Caco-2 (cell line): ENCODE results near the gene C17orf50. TPM values are rescaled to one million over a fixed set of nuclear protein-coding genes. Genes with fewer than 3 reads are reported as not detected.

ENCODE experiments used
- BruUV-seq: library from RNA; stranded (reverse); fragments of 400-500 nt; replicated peaks from 2 replicates; lab custom pipeline; 2021; lab: Mats Ljungman, UMichigan
- CTCF ChIA-PET: fragments of 300-600 bp; sonication (Branson Sonifier 250); formaldehyde crosslinking; loops from one replicate; lab custom pipeline; 2022; ENCODE audit warnings: antibody characterized with exemption; lab: Charles Lee
- POLR2A ChIA-PET: fragments of 300-600 bp; sonication (Branson Sonifier 250); formaldehyde crosslinking; loops from one replicate; lab custom pipeline; 2022; ENCODE audit warnings: antibody characterized with exemption; lab: Charles Lee
- DNase-seq, 2 experiments: peaks; one replicate each; pipeline versions ENCODE4 v3.0.0 to v3.0.0-alpha.2; 2020 to 2022
- H3K27me3 ChIP-seq: replicated peaks from 2 replicates; pipeline ENCODE4 v1.6.0; 2011; ENCODE audit warnings: low read length; ENCODE audit not compliant: control insufficient read depth, insufficient read depth
- H3K36me3 ChIP-seq: 2 replicates; pipeline ENCODE4 v1.5.1; 2011; ENCODE audit warnings: low read length; ENCODE audit not compliant: control insufficient read depth, insufficient read depth
- H3K4me1 ChIP-seq: fragments of 250-450 bp; sonication (Bioruptor Pico); 2 replicates; pipeline ENCODE4 v1.5.1; 2020; ENCODE audit warnings: mild to moderate bottlenecking
- H3K4me3 ChIP-seq: 2 replicates; pipeline ENCODE4 v1.5.1; 2011; ENCODE audit warnings: low read depth, mild to moderate bottlenecking, control low read depth, low read length
- H3K9me3 ChIP-seq: fragments of 250-450 bp; sonication (Bioruptor Pico); 2 replicates; pipeline ENCODE4 v1.5.1; 2020; ENCODE audit warnings: mild to moderate bottlenecking, moderate library complexity
- H3K27ac Mint-ChIP-seq: one replicate; pipeline ENCODE4 v1.8.0; 2022; ENCODE audit warnings: mixed read lengths; ENCODE audit not compliant: unreplicated experiment
- H3K27me3 Mint-ChIP-seq: one replicate; pipeline ENCODE4 v1.8.0; 2022; ENCODE audit warnings: mixed read lengths; ENCODE audit not compliant: insufficient read depth, unreplicated experiment
- H3K36me3 Mint-ChIP-seq: one replicate; pipeline ENCODE4 v1.8.0; 2022; ENCODE audit warnings: mild to moderate bottlenecking, mixed read lengths; ENCODE audit not compliant: insufficient read depth, unreplicated experiment
- H3K4me1 Mint-ChIP-seq: one replicate; pipeline ENCODE4 v1.8.0; 2022; ENCODE audit warnings: low read depth, mixed read lengths; ENCODE audit not compliant: unreplicated experiment
- H3K4me3 Mint-ChIP-seq: one replicate; pipeline ENCODE4 v1.8.0; 2022; ENCODE audit warnings: mild to moderate bottlenecking, moderate library complexity, mixed read lengths; ENCODE audit not compliant: unreplicated experiment
- H3K9me3 Mint-ChIP-seq: one replicate; pipeline ENCODE4 v1.8.0; 2022; ENCODE audit warnings: mixed read lengths; ENCODE audit not compliant: unreplicated experiment
- intact Hi-C: fragments of 100-400 bp; cut with micrococcal nuclease; formaldehyde crosslinking; loops from one replicate; pipeline ENCODE4 v1.10.0; 2022; ENCODE audit not compliant: unreplicated experiment
- total RNA-seq: library from RNA; stranded (reverse); gene quantifications from 2 replicates; pipeline ENCODE4 v1.2.3, GENCODE V29; 2022
- TF ChIP-seq, protein P1 (sequence below), 2 experiments: fragments of 200-600 bp in 1 of 2; IDR thresholded peaks; 1 replicate in 1 of 2; 2 replicates in 1 of 2; pipeline versions ENCODE4 v1.5.1 to v1.8.0; 2011 to 2022; ENCODE audit warnings: antibody characterized with exemption in 1 of 2, control low read depth in 1 of 2, inconsistent platforms in 1 of 2, low read depth in 1 of 2, low read length in 1 of 2, mild to moderate bottlenecking in 1 of 2, moderate library complexity in 1 of 2; ENCODE audit not compliant: insufficient read depth in 1 of 2, severe bottlenecking in 1 of 2, unreplicated experiment in 1 of 2

The C17orf50 gene
- total RNA-seq, 1 experiment from 2014 or later: not detected

DNA sequence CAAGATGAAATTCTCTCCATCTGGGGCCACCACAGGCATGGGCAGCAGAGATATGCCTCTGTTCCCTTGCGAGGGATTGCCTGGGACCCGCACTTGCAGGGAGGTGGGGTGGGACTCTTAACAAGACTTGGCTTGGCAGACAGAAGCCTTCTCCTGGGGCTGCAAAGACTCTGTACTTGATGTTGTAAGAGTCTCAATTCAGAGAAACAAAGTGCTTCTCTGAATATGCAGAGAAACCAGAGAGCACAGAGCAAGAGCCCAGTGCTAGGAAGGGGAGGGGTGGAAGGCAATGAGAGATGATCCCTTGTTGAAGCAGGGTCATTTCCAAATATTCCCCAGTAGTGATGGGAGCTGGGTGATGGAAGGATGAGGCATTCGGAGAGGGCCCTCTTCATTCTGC, 32.6 kb downstream of the C17orf50 start:
- no peaks in the 10 kb centered on the region; the same call in 1 of the 2 replicates for H3K36me3 ChIP-seq
- Mint-ChIP-seq H3K27ac (no peak overlapping the region), H3K4me3 (peak overlapping the region; percentile 23), H3K4me1 (peaks cover 6% of the 10 kb centered on the region), H3K9me3 (no peaks in the 10 kb centered on the region), H3K36me3 (no peaks in the 10 kb centered on the region), H3K27me3 (peaks cover 27% of the 10 kb centered on the region)
- no peaks in the 10 kb centered on the region for H3K9me3 ChIP-seq
- TF ChIP-seq, protein P1, sequence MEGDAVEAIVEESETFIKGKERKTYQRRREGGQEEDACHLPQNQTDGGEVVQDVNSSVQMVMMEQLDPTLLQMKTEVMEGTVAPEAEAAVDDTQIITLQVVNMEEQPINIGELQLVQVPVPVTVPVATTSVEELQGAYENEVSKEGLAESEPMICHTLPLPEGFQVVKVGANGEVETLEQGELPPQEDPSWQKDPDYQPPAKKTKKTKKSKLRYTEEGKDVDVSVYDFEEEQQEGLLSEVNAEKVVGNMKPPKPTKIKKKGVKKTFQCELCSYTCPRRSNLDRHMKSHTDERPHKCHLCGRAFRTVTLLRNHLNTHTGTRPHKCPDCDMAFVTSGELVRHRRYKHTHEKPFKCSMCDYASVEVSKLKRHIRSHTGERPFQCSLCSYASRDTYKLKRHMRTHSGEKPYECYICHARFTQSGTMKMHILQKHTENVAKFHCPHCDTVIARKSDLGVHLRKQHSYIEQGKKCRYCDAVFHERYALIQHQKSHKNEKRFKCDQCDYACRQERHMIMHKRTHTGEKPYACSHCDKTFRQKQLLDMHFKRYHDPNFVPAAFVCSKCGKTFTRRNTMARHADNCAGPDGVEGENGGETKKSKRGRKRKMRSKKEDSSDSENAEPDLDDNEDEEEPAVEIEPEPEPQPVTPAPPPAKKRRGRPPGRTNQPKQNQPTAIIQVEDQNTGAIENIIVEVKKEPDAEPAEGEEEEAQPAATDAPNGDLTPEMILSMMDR (IDR thresholded peaks at IDR 0.05; ENCODE audit: insufficient read depth in 1 of 2, low read depth in 1 of 2, low read length in 1 of 2, severe bottlenecking in 1 of 2, unreplicated experiment in 1 of 2): no peak
- no peaks in the 10 kb centered on the region for H3K4me1 ChIP-seq
- intact Hi-C loops: no loop called here
- ChIA-PET CTCF (no interaction called here), POLR2A (no interaction called here)
- no peak overlapping the region for H3K4me3 ChIP-seq
- no peak for DNase-seq
- no TSS peak for BruUV-seq
- peaks cover 5% of the 10 kb centered on the region; the same call in 1 of the 2 replicates for H3K27me3 ChIP-seq

DNA sequence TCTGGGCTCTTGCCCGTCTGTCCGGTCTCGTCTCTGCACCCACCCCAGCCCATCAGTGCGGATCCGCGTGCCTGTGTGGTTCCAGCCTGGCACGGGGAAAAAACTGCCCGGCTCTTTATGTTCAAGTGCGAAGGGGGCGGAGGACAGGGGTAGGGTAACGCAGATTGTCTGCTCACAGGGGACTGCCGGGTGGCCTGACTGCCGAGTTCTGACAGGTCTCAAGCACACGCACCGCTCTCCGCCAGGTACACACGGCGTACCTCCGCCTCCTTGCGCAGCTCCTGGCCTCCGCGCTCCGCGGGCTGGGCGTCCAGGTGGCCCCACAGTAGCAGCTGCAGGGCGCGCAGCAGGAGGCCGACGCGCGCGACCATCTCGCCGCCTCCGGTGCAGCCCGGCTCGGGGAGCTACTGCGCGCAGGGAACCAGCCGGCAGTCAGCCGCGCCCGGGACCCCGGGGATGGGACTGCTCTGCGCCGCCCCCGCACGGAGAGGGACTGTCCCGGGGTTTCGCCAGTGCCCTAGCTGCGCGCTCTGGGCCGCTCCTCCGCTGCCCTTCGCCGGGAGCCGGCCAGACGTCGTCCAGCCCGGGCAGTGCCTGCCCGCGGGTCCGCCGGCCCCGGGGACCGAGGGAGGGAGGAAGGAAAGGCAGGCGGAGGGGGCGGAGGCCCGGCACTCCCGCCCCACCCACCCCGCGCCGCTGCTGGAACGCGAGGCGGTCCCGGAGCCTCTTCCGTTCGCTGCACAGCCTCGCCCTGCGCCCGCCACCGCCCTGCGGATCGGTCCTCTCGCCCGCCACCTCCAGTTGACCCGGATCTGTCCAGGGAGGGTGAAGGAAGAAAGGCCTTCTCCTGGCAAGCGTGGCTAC, 34.6 kb downstream of the C17orf50 start, which contains the start of gene MMP28:
Gene MMP28, minus strand, starts transcription at position 635 of the 864 bp plus-strand sequence. Its CDS starts 264 bp downstream, at position 371.
- intact Hi-C loops: no loop called here
- H3K36me3 ChIP-seq: no peaks in the 10 kb centered on the region; the same call in 1 of the 2 replicates
- Mint-ChIP-seq H3K4me3 (peak within 1 kb of the TSS; percentile 76), H3K9me3 (no peaks in the 10 kb centered on the region), H3K27me3 (peaks cover 38% of the 10 kb centered on the region), H3K36me3 (no peaks in the 10 kb centered on the region), H3K27ac (no peak within 1 kb of the TSS), H3K4me1 (no peaks in the 10 kb centered on the region)
- H3K4me3 ChIP-seq: peak within 1 kb of the TSS; percentile 44
- H3K27me3 ChIP-seq: peaks cover 8% of the 10 kb centered on the region
- H3K4me1 ChIP-seq: no peaks in the 10 kb centered on the region
- POLR2A ChIA-PET: interaction anchor here (1.0 to 1.2 kb wide), 2 partner anchors 14 to 31 kb away, joined by 3 to 5 read pairs; partner anchors contain the start of gene TAF15
- BruUV-seq: no TSS peak
- H3K9me3 ChIP-seq: no peaks in the 10 kb centered on the region
- DNase-seq: peak in 1 of 2 experiments; percentile 54
- CTCF ChIA-PET: interaction anchor here (3.2 kb wide), 1 partner anchor 31 kb away, joined by 16 read pairs; no protein-coding TSS in a partner anchor
- TF ChIP-seq, protein P1 (IDR thresholded peaks at IDR 0.05; ENCODE audit: insufficient read depth in 1 of 2, low read depth in 1 of 2, low read length in 1 of 2, severe bottlenecking in 1 of 2, unreplicated experiment in 1 of 2): no peak

DNA sequence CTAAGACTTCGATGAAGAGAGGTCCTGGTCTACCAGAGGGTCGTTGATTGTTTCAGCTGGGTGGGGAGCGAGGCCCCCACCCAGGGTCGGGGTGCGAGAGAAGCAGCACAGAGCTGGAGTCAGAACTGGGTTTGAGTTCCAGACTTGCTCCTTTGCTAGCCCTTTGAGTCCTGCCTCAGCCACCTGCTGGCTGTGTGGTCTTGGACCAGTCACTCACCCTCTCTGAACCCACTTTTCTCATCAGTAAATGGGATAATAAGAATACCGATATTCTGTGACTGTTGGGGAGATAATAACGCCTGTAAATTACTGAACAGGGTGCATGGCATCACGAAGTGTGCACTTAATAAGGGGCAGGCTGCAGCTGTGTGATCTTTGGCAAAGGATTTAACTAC, 35.2 kb downstream of the C17orf50 start:
- POLR2A ChIA-PET: interaction anchor here (1.0 to 1.2 kb wide), 2 partner anchors 13 to 32 kb away, joined by 3 to 5 read pairs; partner anchors contain the start of gene TAF15
- TF ChIP-seq, protein P1 (IDR thresholded peaks at IDR 0.05; ENCODE audit: insufficient read depth in 1 of 2, low read depth in 1 of 2, low read length in 1 of 2, severe bottlenecking in 1 of 2, unreplicated experiment in 1 of 2): no peak
- peak overlapping the region; percentile 76 for H3K4me3 Mint-ChIP-seq
- no peak overlapping the region for H3K27ac Mint-ChIP-seq
- H3K9me3 Mint-ChIP-seq: no peaks in the 10 kb centered on the region
- Histone ChIP-seq H3K4me3 (peak overlapping the region; percentile 44), H3K9me3 (no peaks in the 10 kb centered on the region), H3K4me1 (no peaks in the 10 kb centered on the region), H3K36me3 (no peaks in the 10 kb centered on the region; the same call in 1 of the 2 replicates), H3K27me3 (peaks cover 8% of the 10 kb centered on the region)
- peaks cover 36% of the 10 kb centered on the region for H3K27me3 Mint-ChIP-seq
- no peaks in the 10 kb centered on the region for H3K4me1 Mint-ChIP-seq
- CTCF ChIA-PET: interaction anchor here (0.5 to 3.2 kb wide), 2 partner anchors 32 to 173 kb away, joined by 3 to 16 read pairs; no protein-coding TSS in a partner anchor
- DNase-seq: no peak
- intact Hi-C loops: no loop called here
- no TSS peak for BruUV-seq
- H3K36me3 Mint-ChIP-seq: no peaks in the 10 kb centered on the region
